WTC11 (cell line): Measurements from ENCODE around the gene SLC2A5. TPM values are rescaled to one million over a fixed set of nuclear protein-coding genes. Genes with fewer than 3 reads are reported as not detected.

ENCODE experiments used
- ATAC-seq: fragments of 200-7000 bp; cut with Tn5 transposase; 2 replicates; pipeline ENCODE4 v1.10.0; 2021; ENCODE audit warnings: mild to moderate bottlenecking, moderate library complexity
- CTCF ChIA-PET: fragments of 300-600 bp; sonication (Branson Sonifier 250); formaldehyde crosslinking; loops from one replicate; lab custom pipeline; 2021; ENCODE audit warnings: antibody characterized with exemption; lab: Charles Lee
- POLR2A ChIA-PET: fragments of 350-600 bp; sonication (Branson Sonifier 250); formaldehyde crosslinking; loops from one replicate; lab custom pipeline; 2021; ENCODE audit warnings: antibody characterized with exemption; lab: Charles Lee
- DNase-seq: peaks from one replicate; pipeline ENCODE4 v3.0.0; 2021; ENCODE audit warnings: low spot score
- H3K27ac Mint-ChIP-seq: 2 replicates; pipeline ENCODE4 v1.8.0; 2021; ENCODE audit warnings: mixed read lengths
- H3K27me3 Mint-ChIP-seq: 2 replicates; pipeline ENCODE4 v1.8.0; 2021; ENCODE audit warnings: low read depth, mild to moderate bottlenecking, moderate library complexity, mixed read lengths
- H3K36me3 Mint-ChIP-seq: 2 replicates; pipeline ENCODE4 v1.8.0; 2021; ENCODE audit warnings: mixed read lengths
- H3K4me1 Mint-ChIP-seq: 2 replicates; pipeline ENCODE4 v1.8.0; 2022; ENCODE audit warnings: mixed read lengths
- H3K4me3 Mint-ChIP-seq: 2 replicates; pipeline ENCODE4 v1.8.0; 2021; ENCODE audit warnings: mild to moderate bottlenecking, moderate library complexity, mixed read lengths
- H3K9me3 Mint-ChIP-seq: 2 replicates; pipeline ENCODE4 v1.8.0; 2021; ENCODE audit warnings: mixed read lengths
- ATF2 ChIP-seq: sonication (generic); formaldehyde crosslinking; IDR thresholded peaks from 2 replicates; pipeline ENCODE4 v1.8.1; 2022; ENCODE audit warnings: low read depth, missing genetic modification reagents, borderline replicate concordance
- ATF3 ChIP-seq: sonication (generic); formaldehyde crosslinking; conservative IDR thresholded peaks from 2 replicates; pipeline ENCODE4 v1.8.1; 2022; ENCODE audit warnings: mild to moderate bottlenecking, missing genetic modification reagents
- ESRRA ChIP-seq: sonication (generic); formaldehyde crosslinking; IDR thresholded peaks from 2 replicates; pipeline ENCODE4 v1.8.1; 2022; ENCODE audit warnings: mild to moderate bottlenecking, missing genetic modification reagents, borderline replicate concordance
- IRF2 ChIP-seq: sonication (generic); formaldehyde crosslinking; IDR thresholded peaks from 2 replicates; pipeline ENCODE4 v1.8.0; 2022; ENCODE audit warnings: low read depth, missing genetic modification reagents, borderline replicate concordance
- MYBL2 ChIP-seq: sonication (generic); formaldehyde crosslinking; IDR thresholded peaks from 2 replicates; pipeline ENCODE4 v1.8.1; 2023; ENCODE audit warnings: mild to moderate bottlenecking, moderate library complexity, missing genetic modification reagents
- PREB ChIP-seq: sonication (generic); formaldehyde crosslinking; IDR thresholded peaks from 2 replicates; pipeline ENCODE4 v1.8.1; 2022; ENCODE audit warnings: mild to moderate bottlenecking, missing genetic modification reagents, moderate library complexity, borderline replicate concordance
- ZBTB21 ChIP-seq: sonication (generic); formaldehyde crosslinking; IDR thresholded peaks from 2 replicates; pipeline ENCODE4 v1.8.1; 2023; ENCODE audit warnings: mild to moderate bottlenecking, missing genetic modification reagents, borderline replicate concordance
- ZNF423 ChIP-seq: fragments of 250-450 bp; sonication (Bioruptor Pico); IDR thresholded peaks from 2 replicates; pipeline ENCODE4 v2.1.2; 2022; ENCODE audit warnings: mild to moderate bottlenecking, moderate library complexity
- ZNF532 ChIP-seq: fragments of 250-450 bp; sonication (Bioruptor Pico); IDR thresholded peaks from 2 replicates; pipeline ENCODE4 v1.9.0; 2021; ENCODE audit warnings: mild to moderate bottlenecking, borderline replicate concordance
- ZSCAN18 ChIP-seq: fragments of 250-450 bp; sonication (Bioruptor Pico); IDR thresholded peaks from 2 replicates; pipeline ENCODE4 v2.1.2; 2022; ENCODE audit warnings: mild to moderate bottlenecking, moderate library complexity
- total RNA-seq: library from RNA; stranded (reverse); gene quantifications from 3 replicates; pipeline ENCODE4 v1.2.3, GENCODE V29; 2021
- TF ChIP-seq, protein P1 (sequence below): sonication (generic); formaldehyde crosslinking; IDR thresholded peaks from 2 replicates; pipeline ENCODE4 v1.8.0; 2023; ENCODE audit warnings: missing genetic modification reagents
- TF ChIP-seq, protein P2 (sequence below): sonication (generic); formaldehyde crosslinking; IDR thresholded peaks from 2 replicates; pipeline ENCODE4 v1.8.1; 2023; ENCODE audit warnings: mild to moderate bottlenecking, missing genetic modification reagents, moderate library complexity
- TF ChIP-seq, protein P3 (sequence below): sonication (generic); formaldehyde crosslinking; IDR thresholded peaks from 2 replicates; pipeline ENCODE4 v1.8.0; 2023; ENCODE audit warnings: mild to moderate bottlenecking, missing genetic modification reagents

SLC2A5 gene
- total RNA-seq, 1 experiment from 2014 or later, result 0.04 TPM

DNA sequence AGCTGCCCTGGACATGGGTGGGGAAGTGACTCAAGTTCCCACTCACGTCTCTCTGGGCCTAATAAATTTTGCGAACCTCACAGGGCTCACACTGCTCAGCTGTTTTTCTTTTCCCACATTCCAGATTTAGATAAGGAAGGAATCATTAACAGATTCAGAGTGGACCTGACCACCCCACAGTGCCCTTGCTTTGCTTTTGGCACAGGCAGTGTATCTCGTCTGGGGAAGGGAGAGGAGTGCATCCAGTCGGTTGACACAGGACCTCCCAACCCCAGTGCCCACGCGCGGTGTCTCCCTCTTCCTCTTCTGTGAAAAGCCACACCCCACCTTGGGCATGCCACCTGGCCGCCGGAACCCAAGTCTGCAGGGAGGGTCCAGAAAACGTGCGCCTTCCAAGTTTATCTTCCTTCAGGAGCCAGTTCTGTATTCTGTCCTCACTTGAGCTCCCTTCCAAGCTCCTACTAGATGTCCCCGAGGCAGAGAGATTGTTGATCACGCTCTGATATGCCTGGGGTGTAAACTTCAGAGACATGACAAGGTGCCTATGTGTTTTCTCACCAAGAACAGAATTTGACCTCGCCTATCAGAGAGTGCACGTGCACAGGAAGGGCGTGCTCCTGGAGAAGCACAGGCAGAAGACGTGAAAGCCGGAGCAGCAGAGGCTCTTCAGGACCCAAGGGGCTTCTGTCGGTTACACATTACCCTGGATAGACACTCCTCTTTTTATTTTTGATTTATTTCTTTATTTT lies 9.5 kb upstream of the SLC2A5 start:
- Mint-ChIP-seq H3K4me1 (peaks cover 18% of the 10 kb centered on the region), H3K36me3 (no peaks in the 10 kb centered on the region), H3K27me3 (no peaks in the 10 kb centered on the region), H3K27ac (no peak overlapping the region), H3K4me3 (no peak overlapping the region), H3K9me3 (no peaks in the 10 kb centered on the region)
- ATAC-seq, result no peak
- CTCF ChIA-PET, result no interaction called here
- POLR2A ChIA-PET, result no interaction called here
- TF ChIP-seq, protein P1, sequence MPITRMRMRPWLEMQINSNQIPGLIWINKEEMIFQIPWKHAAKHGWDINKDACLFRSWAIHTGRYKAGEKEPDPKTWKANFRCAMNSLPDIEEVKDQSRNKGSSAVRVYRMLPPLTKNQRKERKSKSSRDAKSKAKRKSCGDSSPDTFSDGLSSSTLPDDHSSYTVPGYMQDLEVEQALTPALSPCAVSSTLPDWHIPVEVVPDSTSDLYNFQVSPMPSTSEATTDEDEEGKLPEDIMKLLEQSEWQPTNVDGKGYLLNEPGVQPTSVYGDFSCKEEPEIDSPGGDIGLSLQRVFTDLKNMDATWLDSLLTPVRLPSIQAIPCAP (CRISPR knock-in tag), result no peak
- TF ChIP-seq PREB (CRISPR knock-in tag), result no peak
- TF ChIP-seq ATF3 (CRISPR knock-in tag), result no peak
- TF ChIP-seq ZNF532, result no peak
- no peak for TF ChIP-seq MYBL2
- no peak for TF ChIP-seq IRF2 (CRISPR knock-in tag)
- no peak for DNase-seq

DNA sequence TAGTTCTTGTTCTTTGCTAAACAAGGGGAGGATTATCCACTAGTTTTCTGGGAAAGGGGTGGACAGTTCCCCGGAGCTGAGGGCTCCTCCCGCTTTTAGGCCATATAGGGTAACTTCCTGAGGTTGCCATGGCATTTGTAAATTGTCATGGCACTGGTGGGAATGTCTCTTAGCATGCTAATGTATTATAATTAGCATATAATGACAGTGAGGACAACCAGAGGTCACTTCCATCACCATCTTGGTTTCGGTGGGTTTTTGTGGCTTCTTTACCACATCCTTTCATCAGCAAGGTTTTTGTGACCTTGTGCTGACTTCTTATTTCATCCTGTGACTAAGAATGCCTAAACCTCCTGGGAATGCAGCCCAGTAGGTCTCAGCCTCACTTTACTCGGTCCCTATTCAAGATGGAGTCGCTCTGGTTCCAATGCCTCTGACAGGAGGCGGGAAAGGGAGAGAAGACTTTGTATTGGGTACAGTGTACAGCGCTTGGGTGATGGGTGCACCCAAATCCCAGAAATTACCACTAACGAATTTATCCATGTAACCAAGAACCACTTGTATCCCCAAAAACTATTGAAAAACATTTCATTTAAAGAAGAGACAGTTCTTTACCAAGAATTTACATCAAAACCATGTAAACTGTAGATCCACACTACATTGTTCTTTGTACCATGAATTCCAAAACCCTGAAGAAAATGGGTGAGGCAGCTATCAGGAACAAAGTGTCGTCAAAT lies 8.7 kb upstream of the SLC2A5 start:
- Mint-ChIP-seq H3K4me3 (no peak overlapping the region), H3K4me1 (peaks cover 18% of the 10 kb centered on the region), H3K9me3 (no peaks in the 10 kb centered on the region), H3K36me3 (no peaks in the 10 kb centered on the region), H3K27me3 (no peaks in the 10 kb centered on the region), H3K27ac (no peak overlapping the region)
- CTCF ChIA-PET, result interaction anchor here (1.0 kb wide), 1 partner anchor 73 kb away, joined by 3 read pairs; no protein-coding TSS in a partner anchor
- ATAC-seq, result no peak
- TF ChIP-seq, protein P2, sequence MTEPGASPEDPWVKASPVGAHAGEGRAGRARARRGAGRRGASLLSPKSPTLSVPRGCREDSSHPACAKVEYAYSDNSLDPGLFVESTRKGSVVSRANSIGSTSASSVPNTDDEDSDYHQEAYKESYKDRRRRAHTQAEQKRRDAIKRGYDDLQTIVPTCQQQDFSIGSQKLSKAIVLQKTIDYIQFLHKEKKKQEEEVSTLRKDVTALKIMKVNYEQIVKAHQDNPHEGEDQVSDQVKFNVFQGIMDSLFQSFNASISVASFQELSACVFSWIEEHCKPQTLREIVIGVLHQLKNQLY (CRISPR knock-in tag), result no peak
- TF ChIP-seq ZNF423 (no peak), ATF2 (CRISPR knock-in tag) (no peak)
- no peak for DNase-seq
- POLR2A ChIA-PET, result interaction anchor here (0.7 kb wide), 1 partner anchor 51 kb away, joined by 3 read pairs; no protein-coding TSS in a partner anchor

DNA sequence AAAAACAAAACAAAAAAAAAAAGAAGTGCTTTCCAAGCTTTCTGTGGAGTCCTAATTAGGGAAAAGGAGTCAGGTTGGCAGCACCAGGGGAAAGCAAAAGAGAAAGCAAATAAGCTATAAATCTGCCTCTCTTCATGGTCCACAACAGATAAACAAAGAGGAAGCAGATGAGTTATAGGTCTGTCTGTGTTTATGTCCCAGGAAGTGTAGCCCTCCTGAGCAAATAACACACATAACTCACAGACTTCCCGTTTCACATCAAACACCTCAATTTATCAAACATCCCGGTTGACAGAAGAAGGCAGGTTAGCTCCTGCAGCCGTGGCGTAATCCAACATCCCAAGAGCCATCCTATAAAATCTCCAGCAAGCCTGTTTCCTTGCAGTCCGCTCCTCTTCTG lies 5.6 kb upstream of the SLC2A5 start:
- Mint-ChIP-seq H3K27me3 (no peaks in the 10 kb centered on the region), H3K36me3 (no peaks in the 10 kb centered on the region), H3K27ac (no peak overlapping the region), H3K4me3 (no peak overlapping the region), H3K9me3 (no peaks in the 10 kb centered on the region), H3K4me1 (no peaks in the 10 kb centered on the region)
- ChIA-PET POLR2A (no interaction called here), CTCF (interaction anchor here (1.1 kb wide), 1 partner anchor 175 kb away, joined by 3 read pairs; no protein-coding TSS in a partner anchor)
- TF ChIP-seq, protein P3, sequence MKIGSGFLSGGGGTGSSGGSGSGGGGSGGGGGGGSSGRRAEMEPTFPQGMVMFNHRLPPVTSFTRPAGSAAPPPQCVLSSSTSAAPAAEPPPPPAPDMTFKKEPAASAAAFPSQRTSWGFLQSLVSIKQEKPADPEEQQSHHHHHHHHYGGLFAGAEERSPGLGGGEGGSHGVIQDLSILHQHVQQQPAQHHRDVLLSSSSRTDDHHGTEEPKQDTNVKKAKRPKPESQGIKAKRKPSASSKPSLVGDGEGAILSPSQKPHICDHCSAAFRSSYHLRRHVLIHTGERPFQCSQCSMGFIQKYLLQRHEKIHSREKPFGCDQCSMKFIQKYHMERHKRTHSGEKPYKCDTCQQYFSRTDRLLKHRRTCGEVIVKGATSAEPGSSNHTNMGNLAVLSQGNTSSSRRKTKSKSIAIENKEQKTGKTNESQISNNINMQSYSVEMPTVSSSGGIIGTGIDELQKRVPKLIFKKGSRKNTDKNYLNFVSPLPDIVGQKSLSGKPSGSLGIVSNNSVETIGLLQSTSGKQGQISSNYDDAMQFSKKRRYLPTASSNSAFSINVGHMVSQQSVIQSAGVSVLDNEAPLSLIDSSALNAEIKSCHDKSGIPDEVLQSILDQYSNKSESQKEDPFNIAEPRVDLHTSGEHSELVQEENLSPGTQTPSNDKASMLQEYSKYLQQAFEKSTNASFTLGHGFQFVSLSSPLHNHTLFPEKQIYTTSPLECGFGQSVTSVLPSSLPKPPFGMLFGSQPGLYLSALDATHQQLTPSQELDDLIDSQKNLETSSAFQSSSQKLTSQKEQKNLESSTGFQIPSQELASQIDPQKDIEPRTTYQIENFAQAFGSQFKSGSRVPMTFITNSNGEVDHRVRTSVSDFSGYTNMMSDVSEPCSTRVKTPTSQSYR (CRISPR knock-in tag), result no peak
- no peak for TF ChIP-seq MYBL2
- no peak for TF ChIP-seq ZSCAN18 (CRISPR knock-in tag)
- TF ChIP-seq ZBTB21, result no peak
- no peak for TF ChIP-seq ESRRA (CRISPR knock-in tag)
- no peak for ATAC-seq
- DNase-seq, result no peak
